GM19463 (cell line): ENCODE results near the gene SCYGR6.

Experiments used
- ATAC-seq: cut with Tn5 transposase; IDR thresholded peaks from one replicate; pipeline ENCODE4 v1.9.1; 2021; ENCODE audit warnings: mild to moderate bottlenecking, moderate library complexity; ENCODE audit not compliant: unreplicated experiment

Gene SCYGR6

DNA sequence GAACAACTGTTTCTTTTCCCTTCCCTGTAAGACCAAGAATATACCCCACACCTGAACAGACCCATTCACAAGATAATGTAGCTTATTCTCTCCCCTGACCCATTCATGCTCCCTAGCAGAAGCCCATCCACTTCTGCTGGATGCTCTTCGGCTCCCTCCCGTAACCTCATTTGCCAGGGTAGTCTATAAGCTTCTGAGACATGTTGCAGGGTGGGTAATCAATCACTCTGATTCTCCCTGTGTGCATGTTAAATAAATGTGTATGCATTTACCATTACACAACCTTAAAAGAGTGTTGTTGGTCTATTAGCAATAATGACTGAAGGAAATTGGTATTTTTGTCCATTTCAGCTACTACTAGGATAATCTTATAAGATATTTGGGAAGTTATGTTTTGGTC lies 8.1 kb downstream of the SCYGR6 start:
- ATAC-seq = no peak

DNA sequence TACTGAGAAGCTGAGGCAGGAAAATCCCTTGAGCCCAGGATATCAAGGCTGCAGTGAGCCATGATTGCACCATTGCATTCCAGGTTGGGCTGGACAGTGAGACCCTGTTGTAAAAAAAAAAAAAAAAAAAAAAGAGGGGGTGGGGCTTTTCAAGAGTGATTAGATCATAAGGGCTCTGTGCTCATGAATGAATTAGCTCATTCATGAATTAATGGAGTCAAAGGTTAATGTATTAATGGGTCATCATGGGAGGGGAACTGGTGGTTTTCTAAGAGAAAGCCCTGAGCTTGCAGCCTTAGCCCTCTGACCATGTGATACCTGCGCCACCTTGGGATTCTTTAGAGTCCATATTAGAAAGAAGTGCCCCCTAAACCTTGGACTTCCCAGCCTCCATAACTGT lies 11.3 kb downstream of the SCYGR6 start:
- ATAC-seq = no peak

DNA sequence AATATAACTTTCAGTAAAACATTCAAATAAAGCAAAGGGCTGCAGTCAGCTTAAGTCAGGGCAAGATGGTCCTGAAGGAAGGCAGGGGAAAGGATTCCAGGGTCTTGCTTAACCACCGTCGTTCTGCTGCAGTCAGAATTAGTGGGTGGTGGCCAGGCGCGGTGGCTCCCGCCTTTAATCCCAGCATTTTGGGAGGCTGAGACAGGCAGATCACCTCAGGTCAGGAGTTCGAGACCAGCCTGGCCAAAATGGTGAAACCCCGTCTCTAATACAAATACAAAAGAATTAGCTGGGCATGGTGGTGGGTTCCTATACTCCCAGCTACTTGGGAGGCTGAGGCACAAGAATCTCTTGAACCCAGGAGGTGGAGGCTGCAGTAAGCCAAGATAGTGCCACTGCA lies 13.6 kb downstream of the SCYGR6 start:
- no peak for ATAC-seq

DNA sequence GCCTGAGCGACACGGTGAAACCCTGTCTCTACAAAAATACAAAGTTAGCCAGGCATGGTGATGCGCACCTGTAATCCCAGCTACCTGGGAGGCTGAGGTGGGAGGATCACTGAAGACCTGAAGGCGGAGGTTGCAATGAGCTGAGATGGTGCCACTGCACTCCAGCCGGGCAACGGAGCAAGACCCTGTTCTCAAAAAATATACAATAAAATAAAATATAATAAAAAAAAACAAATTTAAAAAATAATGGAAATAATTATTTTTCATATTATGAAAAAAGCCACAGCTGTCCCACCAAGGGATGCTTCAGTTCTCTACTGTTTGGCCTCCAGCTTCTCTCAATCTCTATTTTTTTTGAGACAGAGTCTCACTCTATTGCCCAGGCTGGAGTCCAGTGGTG lies 17.2 kb downstream of the SCYGR6 start:
- no peak for ATAC-seq

DNA sequence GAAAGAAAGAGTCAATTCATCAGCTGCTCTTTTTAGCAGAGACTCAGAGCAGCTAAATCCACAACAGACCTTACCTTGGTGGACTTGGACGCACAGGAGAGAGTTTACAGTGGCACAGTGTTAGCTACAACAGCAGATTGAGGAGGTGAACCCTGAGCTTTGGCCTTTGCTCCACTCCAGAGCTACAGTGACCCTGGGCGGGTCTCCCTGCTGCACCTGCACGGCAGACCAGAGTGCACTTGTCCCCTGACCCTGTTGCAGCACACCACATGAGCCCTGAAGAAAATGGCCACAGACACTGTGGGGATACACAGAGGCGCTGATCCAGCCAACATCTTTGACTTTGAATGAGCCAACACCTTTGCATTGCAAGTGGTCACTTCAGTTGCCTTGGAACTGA lies 17.7 kb downstream of the SCYGR6 start:
- no peak for ATAC-seq

DNA sequence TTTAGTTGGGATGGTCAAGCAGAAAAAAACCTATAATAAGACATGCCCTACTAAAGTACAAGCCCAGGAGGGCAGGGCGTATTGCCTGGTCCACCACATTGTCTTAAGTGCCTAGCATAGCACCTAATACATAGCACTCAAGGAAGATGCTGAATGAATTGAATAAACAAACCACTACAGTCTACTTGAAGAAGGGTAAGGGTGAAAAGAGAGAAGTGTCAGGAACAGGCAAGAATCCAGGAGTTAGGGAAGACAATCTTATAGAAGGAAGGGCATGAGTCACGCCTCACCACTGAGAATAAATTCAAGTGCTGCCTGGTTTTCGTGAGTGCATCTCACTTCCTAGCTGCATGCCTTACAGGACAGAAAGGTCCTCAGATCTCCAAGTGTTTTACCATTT lies 20.6 kb downstream of the SCYGR6 start:
- no peak for ATAC-seq

DNA sequence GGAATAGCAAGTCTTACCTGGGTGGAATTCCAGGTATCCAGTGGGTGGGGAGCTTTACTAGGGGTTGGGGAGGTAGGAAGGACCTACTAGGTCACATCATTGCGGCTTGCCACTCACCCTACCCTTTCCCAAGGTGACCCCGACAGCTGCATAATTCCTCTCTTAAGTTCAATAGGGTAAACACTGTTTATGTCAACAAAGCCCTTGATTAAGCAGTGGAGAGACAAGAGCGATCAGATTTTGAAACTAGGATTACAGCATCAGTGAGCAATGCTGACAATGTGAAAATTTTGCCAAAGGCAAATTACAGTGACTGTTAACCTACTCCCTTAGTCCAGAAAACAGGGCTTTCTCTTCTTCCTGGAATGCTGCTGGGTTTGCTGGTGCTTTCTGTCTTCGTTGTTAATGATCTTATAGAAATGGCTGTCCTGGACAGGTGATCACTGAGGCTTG lies 21.3 kb downstream of the SCYGR6 start:
- no peak for ATAC-seq

DNA sequence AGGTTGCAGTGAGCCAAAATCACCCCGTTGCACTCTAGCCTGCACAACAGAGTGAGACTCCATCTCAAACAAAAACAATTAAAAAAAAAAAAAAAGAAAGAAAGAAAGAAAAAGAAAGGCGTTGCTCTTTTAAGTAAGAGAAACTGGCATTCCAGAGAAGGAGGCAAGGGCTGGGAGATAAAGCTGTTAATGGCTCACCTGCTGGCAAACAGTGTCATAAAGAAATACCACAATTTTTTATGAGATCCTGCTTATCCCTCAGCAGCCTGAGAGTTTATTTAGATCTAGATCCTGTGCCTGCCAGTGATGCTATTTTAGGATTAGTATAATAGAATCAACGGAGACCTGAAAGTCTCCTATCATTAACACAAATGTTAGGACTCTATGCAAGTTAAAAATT lies 23.0 kb downstream of the SCYGR6 start:
- ATAC-seq = no peak

DNA sequence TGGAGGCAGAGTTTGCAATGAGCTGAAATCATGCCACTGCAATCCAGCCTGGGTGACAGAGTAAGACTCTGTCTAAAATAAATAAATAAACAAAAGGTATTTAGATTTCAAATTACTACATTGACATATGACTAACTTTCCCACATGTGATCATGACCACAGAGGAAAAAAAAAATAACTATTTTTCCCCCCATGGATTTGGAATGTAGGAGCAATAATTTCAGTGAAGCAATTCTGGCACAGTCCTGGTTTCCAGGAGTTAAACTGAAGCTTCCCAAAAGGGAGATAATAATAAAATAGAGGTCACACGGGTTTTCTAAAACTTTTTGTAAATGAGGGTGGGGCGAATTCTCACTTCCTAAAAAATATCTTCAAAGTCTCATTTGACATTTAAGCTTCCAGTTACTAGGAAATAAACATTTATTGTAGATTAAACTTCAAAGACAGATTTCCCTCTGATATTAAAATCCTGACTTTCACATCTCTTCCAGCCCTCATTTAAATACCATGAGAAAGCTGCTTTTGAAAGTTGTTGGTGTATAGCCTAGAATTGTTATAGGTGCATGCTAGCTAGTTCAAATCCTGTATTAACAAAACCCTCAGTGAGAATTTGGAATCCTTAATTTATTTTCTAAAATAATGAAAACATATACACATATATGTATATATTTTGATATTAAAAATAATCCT lies 27.4 kb downstream of the SCYGR6 start:
- no peak for ATAC-seq

DNA sequence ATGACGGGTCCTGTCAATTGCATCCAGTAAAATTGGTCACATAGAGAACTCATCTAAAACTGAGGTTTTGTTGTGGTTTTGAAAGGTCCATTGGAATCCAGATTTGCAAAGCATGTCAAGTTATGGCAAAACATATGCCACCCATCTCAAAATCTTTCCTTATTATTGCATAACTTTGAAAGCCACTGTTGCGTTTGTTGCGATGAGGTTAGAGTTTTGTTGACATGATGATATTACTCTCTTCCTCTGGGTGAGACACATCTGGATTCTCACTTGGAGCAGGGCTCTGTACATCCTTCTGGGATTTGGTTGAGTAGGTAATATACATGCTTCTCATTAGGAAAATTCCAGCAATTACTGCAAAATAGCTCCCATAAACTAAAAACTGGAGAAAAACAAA lies 37.4 kb downstream of the SCYGR6 start:
- no peak for ATAC-seq

DNA sequence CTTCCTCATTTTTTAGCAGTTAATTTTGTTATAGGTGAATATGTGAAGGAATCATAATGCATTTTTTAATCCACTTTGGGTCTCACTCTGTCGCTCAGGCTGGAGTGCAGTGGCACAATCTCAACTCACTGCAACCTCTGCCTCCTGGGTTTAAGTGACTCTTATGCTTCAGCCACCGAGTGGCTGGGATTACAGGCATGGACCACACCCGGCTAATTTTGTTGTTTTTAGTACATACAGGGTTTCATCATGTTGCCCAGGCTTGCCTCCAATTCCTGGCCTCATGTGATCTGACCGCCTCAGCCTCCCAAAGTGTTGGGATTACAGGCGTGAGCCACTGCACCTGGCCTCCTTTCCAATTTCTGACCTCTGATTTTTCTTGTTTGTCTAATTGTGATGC lies 40.3 kb downstream of the SCYGR6 start:
- ATAC-seq = no peak

DNA sequence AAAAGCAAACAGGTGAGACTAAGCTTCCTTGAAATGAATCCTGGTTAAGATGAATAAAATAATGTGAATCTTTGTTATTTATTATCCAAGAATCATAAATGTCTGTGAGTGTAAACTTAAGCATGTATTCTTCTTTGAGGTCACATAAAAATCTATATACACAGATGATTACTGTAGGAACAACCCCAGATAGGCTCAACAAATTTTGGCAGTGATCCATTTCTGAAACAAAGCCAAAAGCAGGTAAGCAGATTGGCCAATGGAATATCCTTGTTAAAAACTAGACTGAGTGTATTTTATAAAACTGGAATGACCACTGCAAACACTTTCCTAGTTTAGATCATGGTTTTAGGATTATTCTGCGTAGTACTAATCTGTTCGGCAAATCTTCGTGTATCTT lies 46.6 kb downstream of the SCYGR6 start:
- no peak for ATAC-seq

DNA sequence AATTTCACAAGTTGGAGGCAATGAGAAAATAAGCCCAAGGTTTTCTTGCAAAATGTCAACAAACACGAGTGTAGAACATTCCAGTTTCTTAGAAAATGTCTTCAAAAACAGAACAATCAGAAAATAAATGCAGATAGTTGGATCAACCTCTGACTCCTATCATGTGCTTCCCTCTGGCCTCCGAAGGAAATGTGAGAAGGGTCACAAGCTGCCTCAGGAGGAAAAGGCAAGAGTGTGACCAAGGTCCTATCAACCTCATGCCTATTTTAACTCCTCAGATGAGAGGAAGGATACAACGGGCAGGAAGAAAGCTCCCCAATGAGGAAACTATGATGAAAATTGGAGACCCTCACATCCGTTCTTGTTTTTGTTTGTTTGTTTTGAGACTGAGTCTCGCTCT lies 50.1 kb downstream of the SCYGR6 start:
- no peak for ATAC-seq
